ENCODE results near the gene BAZ2B.

BAZ2B gene

GRCh38 chr2:159450180-159450579 is 166.2 kb downstream of the BAZ2B start:
- H3K4me1 Mint-ChIP-seq, result peaks cover 10% of the 10 kb centered on the region
- no peaks in the 10 kb centered on the region for H3K9me3 Mint-ChIP-seq
- DNase-seq (no peak), ATAC-seq (no peak)
- H3K27ac Mint-ChIP-seq, result no peak overlapping the region
- H3K27me3 Mint-ChIP-seq, result no peaks in the 10 kb centered on the region
- H3K4me3 Mint-ChIP-seq, result no peak overlapping the region

GRCh38 chr2:159449504-159450124 is 166.7 kb downstream of the BAZ2B start:
- DNase-seq (no peak), ATAC-seq (no peak)
- no peaks in the 10 kb centered on the region for H3K9me3 Mint-ChIP-seq
- no peak overlapping the region for H3K4me3 Mint-ChIP-seq
- peaks cover 15% of the 10 kb centered on the region for H3K4me1 Mint-ChIP-seq
- H3K27me3 Mint-ChIP-seq, result no peaks in the 10 kb centered on the region
- no peak overlapping the region for H3K27ac Mint-ChIP-seq

- DNase-seq, result no peak
- Mint-ChIP-seq H3K27ac (no peak overlapping the region), H3K9me3 (no peaks in the 10 kb centered on the region), H3K4me3 (no peak overlapping the region), H3K27me3 (no peaks in the 10 kb centered on the region), H3K4me1 (peaks cover 17% of the 10 kb centered on the region)
- ATAC-seq, result no peak
These were observed 169.5 kb downstream of the BAZ2B start for GRCh38 chr2:159446817-159447216.

GRCh38 chr2:159446201-159446600 is 170.1 kb downstream of the BAZ2B start:
- H3K4me1 Mint-ChIP-seq, result peaks cover 17% of the 10 kb centered on the region
- no peaks in the 10 kb centered on the region for H3K9me3 Mint-ChIP-seq
- peak overlapping the region in 1 of 2 donors; percentile 90 for H3K27ac Mint-ChIP-seq
- ATAC-seq (no peak), DNase-seq (no peak)
- no peaks in the 10 kb centered on the region for H3K27me3 Mint-ChIP-seq
- H3K4me3 Mint-ChIP-seq, result no peak overlapping the region

- no peak overlapping the region for H3K4me3 Mint-ChIP-seq
- no peaks in the 10 kb centered on the region for H3K27me3 Mint-ChIP-seq
- peak overlapping the region in 1 of 2 donors; percentile 90 for H3K27ac Mint-ChIP-seq
- DNase-seq, result peak; percentile 3 to 46
- peak; percentile 99 for ATAC-seq
- H3K9me3 Mint-ChIP-seq, result no peaks in the 10 kb centered on the region
- peaks cover 17% of the 10 kb centered on the region for H3K4me1 Mint-ChIP-seq
These were observed 171.0 kb downstream of the BAZ2B start for GRCh38 chr2:159445307-159445706.

- Mint-ChIP-seq H3K27me3 (no peaks in the 10 kb centered on the region), H3K4me1 (peaks cover 17% of the 10 kb centered on the region), H3K4me3 (no peak overlapping the region), H3K9me3 (no peaks in the 10 kb centered on the region), H3K27ac (no peak overlapping the region)
- ATAC-seq (no peak), DNase-seq (no peak)
These were observed 171.6 kb downstream of the BAZ2B start for GRCh38 chr2:159444754-159445153.

GRCh38 chr2:159442159-159442852 is 174.0 kb downstream of the BAZ2B start:
- ATAC-seq (no peak), DNase-seq (no peak)
- H3K4me3 Mint-ChIP-seq, result no peak overlapping the region
- H3K9me3 Mint-ChIP-seq, result no peaks in the 10 kb centered on the region
- H3K27ac Mint-ChIP-seq, result peak overlapping the region in 1 of 2 donors; percentile 5
- H3K27me3 Mint-ChIP-seq, result no peaks in the 10 kb centered on the region
- peaks cover 17% of the 10 kb centered on the region for H3K4me1 Mint-ChIP-seq

GRCh38 chr2:159441182-159441581 is 175.2 kb downstream of the BAZ2B start:
- Mint-ChIP-seq H3K9me3 (no peaks in the 10 kb centered on the region), H3K27me3 (no peaks in the 10 kb centered on the region), H3K4me1 (peaks cover 17% of the 10 kb centered on the region), H3K4me3 (no peak overlapping the region), H3K27ac (no peak overlapping the region)
- ATAC-seq (no peak), DNase-seq (no peak)

GRCh38 chr2:159439421-159439820 is 176.9 kb downstream of the BAZ2B start:
- no peaks in the 10 kb centered on the region for H3K9me3 Mint-ChIP-seq
- no peak overlapping the region for H3K4me3 Mint-ChIP-seq
- peaks cover under 1% of the 10 kb centered on the region for H3K4me1 Mint-ChIP-seq
- DNase-seq (no peak), ATAC-seq (no peak)
- H3K27me3 Mint-ChIP-seq, result no peaks in the 10 kb centered on the region
- peak overlapping the region in 1 of 2 donors; percentile 13 for H3K27ac Mint-ChIP-seq

- ATAC-seq (no peak), DNase-seq (no peak)
- Mint-ChIP-seq H3K4me1 (no peaks in the 10 kb centered on the region), H3K27ac (no peak overlapping the region), H3K27me3 (no peaks in the 10 kb centered on the region), H3K9me3 (no peaks in the 10 kb centered on the region), H3K4me3 (no peak overlapping the region)
These were observed 177.5 kb downstream of the BAZ2B start for GRCh38 chr2:159438720-159439353.

- no peaks in the 10 kb centered on the region for H3K4me1 Mint-ChIP-seq
- no peaks in the 10 kb centered on the region for H3K27me3 Mint-ChIP-seq
- H3K9me3 Mint-ChIP-seq, result no peaks in the 10 kb centered on the region
- no peak overlapping the region for H3K27ac Mint-ChIP-seq
- DNase-seq (no peak), ATAC-seq (no peak)
- no peak overlapping the region for H3K4me3 Mint-ChIP-seq
These were observed 178.1 kb downstream of the BAZ2B start for GRCh38 chr2:159438284-159438683.

GRCh38 chr2:159432610-159433009 is 183.7 kb downstream of the BAZ2B start:
- H3K27ac Mint-ChIP-seq, result no peak overlapping the region
- H3K4me1 Mint-ChIP-seq, result peaks cover 9% of the 10 kb centered on the region
- DNase-seq (no peak), ATAC-seq (no peak)
- no peak overlapping the region for H3K4me3 Mint-ChIP-seq
- no peaks in the 10 kb centered on the region for H3K27me3 Mint-ChIP-seq
- H3K9me3 Mint-ChIP-seq, result no peaks in the 10 kb centered on the region

GRCh38 chr2:159427048-159427447 is 189.3 kb downstream of the BAZ2B start:
- H3K4me3 Mint-ChIP-seq, result no peak overlapping the region
- no peaks in the 10 kb centered on the region for H3K9me3 Mint-ChIP-seq
- no peaks in the 10 kb centered on the region for H3K27me3 Mint-ChIP-seq
- ATAC-seq (no peak), DNase-seq (no peak)
- H3K27ac Mint-ChIP-seq, result no peak overlapping the region
- peaks cover 9% of the 10 kb centered on the region for H3K4me1 Mint-ChIP-seq

GRCh38 chr2:159419403-159419802 is 196.9 kb downstream of the BAZ2B start:
- H3K27me3 Mint-ChIP-seq, result no peaks in the 10 kb centered on the region
- DNase-seq (no peak), ATAC-seq (no peak)
- H3K4me3 Mint-ChIP-seq, result no peak overlapping the region
- no peak overlapping the region for H3K27ac Mint-ChIP-seq
- H3K9me3 Mint-ChIP-seq, result no peaks in the 10 kb centered on the region
- no peaks in the 10 kb centered on the region for H3K4me1 Mint-ChIP-seq

GRCh38 chr2:159411460-159411859 is 204.9 kb downstream of the BAZ2B start:
- DNase-seq (no peak), ATAC-seq (no peak)
- Mint-ChIP-seq H3K27me3 (no peaks in the 10 kb centered on the region), H3K9me3 (no peaks in the 10 kb centered on the region), H3K4me3 (no peak overlapping the region), H3K27ac (no peak overlapping the region), H3K4me1 (peaks cover 7% of the 10 kb centered on the region)

- ATAC-seq (no peak), DNase-seq (no peak)
- Mint-ChIP-seq H3K9me3 (no peaks in the 10 kb centered on the region), H3K4me1 (peaks cover 7% of the 10 kb centered on the region), H3K27ac (peak overlapping the region in 1 of 2 donors; percentile 91), H3K4me3 (no peak overlapping the region), H3K27me3 (no peaks in the 10 kb centered on the region)
These were observed 206.1 kb downstream of the BAZ2B start for GRCh38 chr2:159410276-159410675.
